ENCODE data around the gene BLACAT1. TPM values are rescaled to one million over a fixed set of nuclear protein-coding genes. Genes with fewer than 3 reads are reported as not detected.

BLACAT1 gene
- total RNA-seq, 4 donors from 2014 or later: 0.44 TPM; not detected in 3

DNA sequence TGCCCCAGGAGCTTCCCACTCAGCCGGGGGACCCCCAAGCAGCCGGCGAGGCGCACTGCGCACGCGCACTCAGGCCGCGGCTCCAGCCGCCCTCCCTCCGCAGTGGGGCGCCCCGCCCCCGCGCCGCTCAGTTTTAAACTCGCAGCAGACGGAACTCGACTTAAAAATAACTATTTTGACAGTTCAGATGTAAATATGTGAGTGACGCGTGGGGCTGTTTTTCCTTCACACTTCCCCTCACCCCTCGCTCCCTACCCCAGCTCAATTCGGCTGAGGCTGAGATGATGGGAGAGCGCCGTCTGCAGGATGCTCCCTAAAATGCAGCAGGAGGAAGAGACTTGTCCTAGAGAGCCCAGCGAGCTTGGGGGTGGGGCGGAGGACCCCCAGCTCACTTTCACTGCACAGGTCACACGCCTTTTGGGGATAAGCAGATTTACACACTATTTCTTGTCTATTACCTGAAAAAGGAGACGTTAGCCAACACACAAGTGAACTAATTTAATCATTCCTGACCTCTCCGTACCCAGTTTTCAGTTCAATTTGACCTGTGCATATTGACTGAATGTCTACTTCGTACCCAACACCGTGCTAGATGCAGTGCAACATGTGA lies 25.0 kb downstream of the BLACAT1 start:
- Histone ChIP-seq H3K4me1 (peaks cover 0 to 12% (median 2%) of the 10 kb centered on the region in 4 donors), H3K27me3 (peaks cover 0 to 23% of the 10 kb centered on the region in 2 donors), H3K36me3 (no peaks in the 10 kb centered on the region), H3K4me3 (peak overlapping the region; percentile 34 to 53 (median 42)), H3K27ac (no peak overlapping the region), H3K9me3 (no peaks in the 10 kb centered on the region)
- 7 to 8% methylated on average over 32 of the region's 32 CpGs for WGBS, 2 donors
- peak in 1 of 2 donors; percentile 26 for DNase-seq (ENCODE audit: low spot score in 2 of 2)
- TF ChIP-seq POLR2A (IDR thresholded peaks at IDR 0.05) (no peak), EP300 (IDR thresholded peaks at IDR 0.05) (no peak)
- TF ChIP-seq, protein P1, sequence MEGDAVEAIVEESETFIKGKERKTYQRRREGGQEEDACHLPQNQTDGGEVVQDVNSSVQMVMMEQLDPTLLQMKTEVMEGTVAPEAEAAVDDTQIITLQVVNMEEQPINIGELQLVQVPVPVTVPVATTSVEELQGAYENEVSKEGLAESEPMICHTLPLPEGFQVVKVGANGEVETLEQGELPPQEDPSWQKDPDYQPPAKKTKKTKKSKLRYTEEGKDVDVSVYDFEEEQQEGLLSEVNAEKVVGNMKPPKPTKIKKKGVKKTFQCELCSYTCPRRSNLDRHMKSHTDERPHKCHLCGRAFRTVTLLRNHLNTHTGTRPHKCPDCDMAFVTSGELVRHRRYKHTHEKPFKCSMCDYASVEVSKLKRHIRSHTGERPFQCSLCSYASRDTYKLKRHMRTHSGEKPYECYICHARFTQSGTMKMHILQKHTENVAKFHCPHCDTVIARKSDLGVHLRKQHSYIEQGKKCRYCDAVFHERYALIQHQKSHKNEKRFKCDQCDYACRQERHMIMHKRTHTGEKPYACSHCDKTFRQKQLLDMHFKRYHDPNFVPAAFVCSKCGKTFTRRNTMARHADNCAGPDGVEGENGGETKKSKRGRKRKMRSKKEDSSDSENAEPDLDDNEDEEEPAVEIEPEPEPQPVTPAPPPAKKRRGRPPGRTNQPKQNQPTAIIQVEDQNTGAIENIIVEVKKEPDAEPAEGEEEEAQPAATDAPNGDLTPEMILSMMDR (IDR thresholded peaks at IDR 0.05): peak; percentile 60 to 78 (median 73)

DNA sequence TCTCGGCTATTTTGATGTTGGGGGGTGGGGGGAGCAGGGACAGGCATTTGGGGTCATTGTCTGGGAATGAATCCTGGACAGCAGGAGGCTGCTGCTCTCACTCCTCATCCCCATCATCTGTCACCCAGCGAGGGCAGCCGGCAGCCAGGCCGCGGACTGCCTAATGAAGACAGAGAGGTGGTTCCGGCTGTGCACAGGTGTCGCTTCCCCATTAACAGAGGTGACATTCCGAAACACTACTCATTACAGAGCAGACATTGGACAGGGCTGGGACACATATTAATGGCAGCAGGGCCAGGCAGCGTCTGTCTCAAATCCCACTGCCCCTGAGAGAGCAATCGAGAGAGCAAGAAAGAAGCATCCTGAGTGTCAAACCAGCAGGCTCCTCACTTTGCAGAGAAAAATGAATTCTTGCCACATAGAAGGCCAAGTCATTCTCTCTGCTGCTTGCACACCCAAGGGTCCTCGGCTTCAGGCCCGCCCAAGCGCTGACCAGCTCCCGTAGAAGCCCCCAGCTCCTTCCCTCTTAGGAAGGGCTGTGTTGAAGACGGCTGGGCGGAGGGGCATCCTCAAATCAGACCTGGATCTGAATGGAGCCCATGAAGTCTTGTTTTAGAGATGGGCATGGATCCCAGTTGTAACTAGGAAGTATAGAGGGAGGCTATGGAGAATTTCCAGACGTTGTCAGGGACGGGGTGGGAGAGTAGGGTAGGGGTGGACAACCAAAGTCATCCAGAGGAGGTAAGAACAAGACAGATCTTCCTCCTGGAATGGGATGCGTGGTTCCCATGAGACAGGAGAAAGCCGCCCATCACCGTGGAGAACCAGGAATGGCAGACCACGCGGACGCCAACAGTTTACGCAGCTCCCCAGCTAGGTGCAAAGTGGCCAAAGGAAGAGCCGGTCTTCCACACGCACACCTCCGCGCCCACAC lies 25.8 kb downstream of the BLACAT1 start:
- no peaks in the 10 kb centered on the region for H3K9me3 ChIP-seq
- peak overlapping the region; percentile 34 to 53 (median 42) for H3K4me3 ChIP-seq
- no peaks in the 10 kb centered on the region for H3K36me3 ChIP-seq
- peaks cover 0 to 16% of the 10 kb centered on the region in 2 donors for H3K27me3 ChIP-seq
- DNase-seq (ENCODE audit: low spot score in 2 of 2): no peak
- peaks cover 0 to 12% (median 2%) of the 10 kb centered on the region in 4 donors for H3K4me1 ChIP-seq
- 57 to 60% methylated on average over 25 to 29 of the region's 29 CpGs for WGBS, 2 donors
- TF ChIP-seq POLR2A (IDR thresholded peaks at IDR 0.05) (no peak), EP300 (IDR thresholded peaks at IDR 0.05) (no peak)
- TF ChIP-seq, protein P1 (IDR thresholded peaks at IDR 0.05): no peak
- H3K27ac ChIP-seq: no peak overlapping the region

DNA sequence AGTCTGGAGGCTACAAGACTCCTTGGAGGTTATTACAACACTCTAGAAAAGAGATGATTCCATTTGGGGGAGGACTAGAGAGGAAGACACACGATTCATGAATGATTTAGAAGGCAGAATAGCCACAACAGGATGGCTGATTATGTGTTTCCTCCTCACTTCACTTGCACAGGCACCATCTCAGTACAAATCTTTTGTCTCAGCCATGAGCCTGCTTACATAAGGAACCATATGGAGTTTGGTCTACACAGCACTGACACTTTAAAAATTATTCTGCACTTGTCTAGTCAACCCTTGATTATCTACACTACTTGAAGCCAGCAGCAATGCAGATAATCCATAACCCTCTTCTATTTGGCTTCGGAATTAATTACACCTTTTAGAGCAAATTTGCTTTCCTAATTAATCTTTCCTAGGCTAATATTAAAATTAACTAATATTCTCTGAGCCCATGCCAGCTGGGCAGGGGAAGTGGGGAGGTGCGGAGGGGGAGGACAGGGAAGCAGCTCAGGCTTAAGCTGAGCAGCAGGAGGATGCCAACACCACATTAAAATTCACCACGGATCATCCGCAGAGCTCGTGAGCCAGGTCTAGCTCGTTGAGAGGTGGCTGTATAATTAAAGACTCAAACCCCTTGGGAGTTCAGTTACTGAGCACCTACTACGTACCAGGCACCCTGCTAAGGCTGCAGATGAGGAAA lies 30.8 kb downstream of the BLACAT1 start:
- TF ChIP-seq EP300 (IDR thresholded peaks at IDR 0.05) (no peak), POLR2A (IDR thresholded peaks at IDR 0.05) (no peak)
- TF ChIP-seq, protein P1 (IDR thresholded peaks at IDR 0.05): no peak
- no peak for DNase-seq (ENCODE audit: low spot score in 2 of 2)
- no peaks in the 10 kb centered on the region for H3K4me1 ChIP-seq
- H3K27ac ChIP-seq: no peak overlapping the region
- no peaks in the 10 kb centered on the region for H3K36me3 ChIP-seq
- 51 to 57% methylated on average over 8 of the region's 8 CpGs for WGBS, 2 donors
- H3K27me3 ChIP-seq: peaks cover 0 to 16% of the 10 kb centered on the region in 2 donors
- H3K4me3 ChIP-seq: no peak overlapping the region
- no peaks in the 10 kb centered on the region for H3K9me3 ChIP-seq

DNA sequence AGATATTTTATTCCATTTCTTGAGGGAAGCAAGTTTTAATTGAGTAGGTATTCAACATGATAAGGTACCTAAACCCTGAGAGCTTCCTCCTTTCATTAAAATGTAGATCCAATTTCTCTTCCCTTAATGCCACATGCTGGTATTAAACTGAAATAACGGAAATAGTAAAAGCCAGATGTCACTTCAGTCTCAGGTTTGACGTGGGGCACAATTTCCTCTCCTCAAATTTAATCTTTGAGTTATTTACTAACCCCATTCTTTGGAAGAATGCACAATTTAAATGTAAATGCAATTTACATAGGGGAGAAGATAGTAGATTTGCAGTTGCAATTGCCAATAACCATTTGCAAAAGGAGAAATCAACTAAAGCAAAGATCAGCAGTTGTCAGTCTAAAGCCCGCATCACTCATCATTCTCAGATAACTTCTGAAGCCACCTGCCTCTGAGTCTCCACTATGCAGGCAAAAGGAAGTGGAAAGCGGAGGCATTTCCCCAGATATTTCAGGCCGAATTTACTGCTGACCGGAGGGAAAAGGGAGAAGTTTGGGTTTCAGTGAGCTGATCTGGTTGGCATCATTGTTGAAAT lies 31.9 kb downstream of the BLACAT1 start:
- no peaks in the 10 kb centered on the region for H3K4me1 ChIP-seq
- no peaks in the 10 kb centered on the region for H3K9me3 ChIP-seq
- DNase-seq (ENCODE audit: low spot score in 2 of 2): no peak
- peaks cover 0 to 16% of the 10 kb centered on the region in 2 donors for H3K27me3 ChIP-seq
- no peak overlapping the region for H3K27ac ChIP-seq
- no peaks in the 10 kb centered on the region for H3K36me3 ChIP-seq
- 81 to 84% methylated on average over 6 of the region's 6 CpGs for WGBS, 2 donors
- no peak overlapping the region for H3K4me3 ChIP-seq
- TF ChIP-seq POLR2A (IDR thresholded peaks at IDR 0.05): no peak
- TF ChIP-seq, protein P1 (IDR thresholded peaks at IDR 0.05): no peak
- TF ChIP-seq EP300 (IDR thresholded peaks at IDR 0.05): no peak

Data from tibial nerve (tissue), 4 donors.